ENCODE results near the gene TP63. TPM values are rescaled to one million over a fixed set of nuclear protein-coding genes. Genes with fewer than 3 reads are reported as not detected.

The TP63 gene
- total RNA-seq, 1 experiment from 2014 or later = 41.9 TPM

- H3K4me1 Mint-ChIP-seq (ENCODE audit: insufficient read depth, unreplicated experiment) = no peaks in the 10 kb centered on the region
- H3K27ac Mint-ChIP-seq (ENCODE audit: low read depth, unreplicated experiment) = no peak overlapping the region
- TF ChIP-seq CTCF (IDR thresholded peaks at IDR 0.05; ENCODE audit: unreplicated experiment) = no peak
- intact Hi-C loops (cut with micrococcal nuclease) = no loop called here
- ChIA-PET CTCF (no interaction called here), POLR2A (interaction anchor here (0.6 to 0.7 kb wide), 3 partner anchors 10 to 430 kb away, joined by 3 read pairs; no protein-coding TSS in a partner anchor)
- no TSS peak for BruUV-seq (replicated peaks)
- no peaks in the 10 kb centered on the region for H3K27me3 Mint-ChIP-seq (ENCODE audit: insufficient read depth, unreplicated experiment)
- H3K9me3 Mint-ChIP-seq (ENCODE audit: unreplicated experiment) = no peaks in the 10 kb centered on the region
- DNase-seq (ENCODE audit: unreplicated experiment) = no peak
- H3K4me3 Mint-ChIP-seq (ENCODE audit: unreplicated experiment) = no peak overlapping the region
- H3K36me3 Mint-ChIP-seq (ENCODE audit: insufficient read depth, unreplicated experiment) = no peaks in the 10 kb centered on the region
Measured at GRCh38 chr3:189698811-189699210, 67.6 kb downstream of the TP63 start.

GRCh38 chr3:189699885-189700284 lies 68.7 kb downstream of the TP63 start:
- ChIA-PET CTCF (interaction anchor here (1.2 to 1.5 kb wide), 2 partner anchors 188 to 432 kb away, joined by 3 to 4 read pairs; no protein-coding TSS in a partner anchor), POLR2A (interaction anchor here (0.6 to 3.0 kb wide), 6 partner anchors 10 to 431 kb away, joined by 3 to 9 read pairs (median 3); no protein-coding TSS in a partner anchor)
- no peak for DNase-seq (ENCODE audit: unreplicated experiment)
- intact Hi-C loops (cut with micrococcal nuclease) = no loop called here
- no TSS peak for BruUV-seq (replicated peaks)
- no peak for TF ChIP-seq CTCF (IDR thresholded peaks at IDR 0.05; ENCODE audit: unreplicated experiment)
- Mint-ChIP-seq H3K4me1 (ENCODE audit: insufficient read depth, unreplicated experiment) (no peaks in the 10 kb centered on the region), H3K27ac (ENCODE audit: low read depth, unreplicated experiment) (no peak overlapping the region), H3K27me3 (ENCODE audit: insufficient read depth, unreplicated experiment) (no peaks in the 10 kb centered on the region), H3K4me3 (ENCODE audit: unreplicated experiment) (no peak overlapping the region), H3K36me3 (ENCODE audit: insufficient read depth, unreplicated experiment) (no peaks in the 10 kb centered on the region), H3K9me3 (ENCODE audit: unreplicated experiment) (no peaks in the 10 kb centered on the region)

- DNase-seq (ENCODE audit: unreplicated experiment) = no peak
- H3K9me3 Mint-ChIP-seq (ENCODE audit: unreplicated experiment) = no peaks in the 10 kb centered on the region
- ChIA-PET CTCF (interaction anchor here (1.0 kb wide), 1 partner anchor 123 kb away, joined by 3 read pairs; no protein-coding TSS in a partner anchor), POLR2A (interaction anchor here (3.0 kb wide), 1 partner anchor 8 kb away, joined by 9 read pairs; no protein-coding TSS in a partner anchor)
- H3K36me3 Mint-ChIP-seq (ENCODE audit: insufficient read depth, unreplicated experiment) = no peaks in the 10 kb centered on the region
- no peak overlapping the region for H3K27ac Mint-ChIP-seq (ENCODE audit: low read depth, unreplicated experiment)
- no TSS peak for BruUV-seq (replicated peaks)
- TF ChIP-seq CTCF (IDR thresholded peaks at IDR 0.05; ENCODE audit: unreplicated experiment) = no peak
- H3K4me1 Mint-ChIP-seq (ENCODE audit: insufficient read depth, unreplicated experiment) = no peaks in the 10 kb centered on the region
- intact Hi-C loops (cut with micrococcal nuclease) = no loop called here
- H3K4me3 Mint-ChIP-seq (ENCODE audit: unreplicated experiment) = no peak overlapping the region
- H3K27me3 Mint-ChIP-seq (ENCODE audit: insufficient read depth, unreplicated experiment) = no peaks in the 10 kb centered on the region
Measured at GRCh38 chr3:189702066-189702646, 71.0 kb downstream of the TP63 start.

- Mint-ChIP-seq H3K9me3 (ENCODE audit: unreplicated experiment) (no peaks in the 10 kb centered on the region), H3K4me1 (ENCODE audit: insufficient read depth, unreplicated experiment) (no peaks in the 10 kb centered on the region), H3K27me3 (ENCODE audit: insufficient read depth, unreplicated experiment) (no peaks in the 10 kb centered on the region), H3K36me3 (ENCODE audit: insufficient read depth, unreplicated experiment) (no peaks in the 10 kb centered on the region), H3K4me3 (ENCODE audit: unreplicated experiment) (no peak overlapping the region), H3K27ac (ENCODE audit: low read depth, unreplicated experiment) (peak overlapping the region; percentile 67)
- DNase-seq (ENCODE audit: unreplicated experiment) = no peak
- ChIA-PET POLR2A (interaction anchor here (1.2 kb wide), 1 partner anchor 325 kb away, joined by 6 read pairs; no protein-coding TSS in a partner anchor), CTCF (interaction anchor here (0.5 kb wide), 1 partner anchor 76 kb away, joined by 3 read pairs; no protein-coding TSS in a partner anchor)
- intact Hi-C loops (cut with micrococcal nuclease) = no loop called here
- no TSS peak for BruUV-seq (replicated peaks)
- TF ChIP-seq CTCF (IDR thresholded peaks at IDR 0.05; ENCODE audit: unreplicated experiment) = no peak
Measured at GRCh38 chr3:189703865-189704264, 72.7 kb downstream of the TP63 start.
